HepG2 (cell line): ENCODE data around the gene INO80B. TPM values are rescaled to one million over a fixed set of nuclear protein-coding genes. Genes with fewer than 3 reads are reported as not detected.

Source experiments
- ARID3A ChIP-seq: IDR thresholded peaks from 2 replicates; pipeline ENCODE4 v1.6.1; 2012; ENCODE audit warnings: low read depth, low read length, improper control_type of control experiment
- IKZF4 ChIP-seq: sonication (generic); formaldehyde crosslinking; IDR thresholded peaks from 2 replicates; pipeline ENCODE4 v1.5.1; 2020; ENCODE audit warnings: borderline replicate concordance, mild to moderate bottlenecking, low read depth, missing genetic modification reagents; ENCODE audit errors: not compliant biosample characterization
- MEIS2 ChIP-seq: sonication (generic); formaldehyde crosslinking; IDR thresholded peaks from 2 replicates; pipeline ENCODE4 v1.9.0; 2021; ENCODE audit warnings: mild to moderate bottlenecking, missing genetic modification reagents
- NR2F2 ChIP-seq: IDR thresholded peaks from 2 replicates; pipeline ENCODE4 v1.6.1; 2012; ENCODE audit warnings: low read depth, inconsistent platforms, borderline replicate concordance
- PPARG ChIP-seq: conservative IDR thresholded peaks from 2 replicates; pipeline ENCODE4 v1.6.1; 2016; ENCODE audit warnings: missing biosample characterization, missing genetic modification reagents
- PRDM15 ChIP-seq: sonication (generic); formaldehyde crosslinking; IDR thresholded peaks from 2 replicates; pipeline ENCODE4 v1.4.0; 2020; ENCODE audit warnings: missing genetic modification reagents
- THAP7 ChIP-seq: sonication (generic); formaldehyde crosslinking; IDR thresholded peaks from 2 replicates; pipeline ENCODE4 v1.8.1; 2023; ENCODE audit warnings: mild to moderate bottlenecking, missing genetic modification reagents
- YEATS2 ChIP-seq: sonication (generic); formaldehyde crosslinking; IDR thresholded peaks from 2 replicates; pipeline ENCODE4 v1.4.0; 2020; ENCODE audit warnings: missing genetic modification reagents, borderline replicate concordance
- YEATS4 ChIP-seq: sonication (generic); formaldehyde crosslinking; IDR thresholded peaks from 2 replicates; pipeline ENCODE4 v1.4.0; 2020; ENCODE audit warnings: missing genetic modification reagents, borderline replicate concordance
- ZFP36L1 ChIP-seq: sonication (generic); formaldehyde crosslinking; IDR thresholded peaks from 2 replicates; pipeline ENCODE4 v1.8.0; 2022; ENCODE audit warnings: mild to moderate bottlenecking, missing genetic modification reagents, moderate library complexity
- ZFP37 ChIP-seq: sonication (generic); formaldehyde crosslinking; IDR thresholded peaks from 2 replicates; pipeline ENCODE4 v1.4.0; 2020; ENCODE audit warnings: missing genetic modification reagents, borderline replicate concordance
- ZNF549 ChIP-seq: sonication (generic); formaldehyde crosslinking; IDR thresholded peaks from 2 replicates; pipeline ENCODE4 v1.5.0; 2020; ENCODE audit warnings: missing genetic modification reagents
- ZSCAN31 ChIP-seq: sonication (generic); formaldehyde crosslinking; IDR thresholded peaks from 2 replicates; pipeline ENCODE4 v1.5.0; 2020; ENCODE audit warnings: low read depth, mild to moderate bottlenecking, missing genetic modification reagents
- polyA plus RNA-seq, 8 experiments: library from polyadenylated mRNA; depleted of rRNA in 3 of 8; stranded (reverse) in 7 of 8; unstranded in 1 of 8; fragments of >200 nt; fragmentation: Illumina TruSeq in 4 of 8; extraction: Trizol in 4 of 8; gene quantifications; 2 replicates each; pipeline versions ENCODE4 v1.2.1 to v1.2.3, GENCODE V29; 2011 to 2016; ENCODE audit warnings: low read depth in 4 of 8, missing spikeins in 1 of 8, mixed read lengths in 1 of 8; ENCODE audit not compliant: insufficient read depth in 1 of 8
- total RNA-seq, 5 experiments: library from RNA; depleted of rRNA; stranded (reverse); fragments of >200 nt; fragmentation: Illumina TruSeq; extraction: Trizol; gene quantifications; 2 replicates each; pipeline ENCODE4 v1.2.3, GENCODE V29; 2016; ENCODE audit warnings: low read depth in 1 of 5
- TF ChIP-seq, protein P1 (sequence below): sonication (generic); formaldehyde crosslinking; IDR thresholded peaks from 2 replicates; pipeline ENCODE4 v1.4.0; 2020; ENCODE audit warnings: missing genetic modification reagents, borderline replicate concordance
- TF ChIP-seq, protein P2 (sequence below): sonication (generic); formaldehyde crosslinking; IDR thresholded peaks from 2 replicates; pipeline ENCODE4 v1.9.0; 2021; ENCODE audit warnings: missing genetic modification reagents, mild to moderate bottlenecking, borderline replicate concordance

The INO80B gene
- total and polyA plus RNA-seq, 2 of the 13 experiments (the other 11 are each of a cell fraction or from before 2014, with no cell fraction given) = 6.2 to 14.5 TPM

DNA sequence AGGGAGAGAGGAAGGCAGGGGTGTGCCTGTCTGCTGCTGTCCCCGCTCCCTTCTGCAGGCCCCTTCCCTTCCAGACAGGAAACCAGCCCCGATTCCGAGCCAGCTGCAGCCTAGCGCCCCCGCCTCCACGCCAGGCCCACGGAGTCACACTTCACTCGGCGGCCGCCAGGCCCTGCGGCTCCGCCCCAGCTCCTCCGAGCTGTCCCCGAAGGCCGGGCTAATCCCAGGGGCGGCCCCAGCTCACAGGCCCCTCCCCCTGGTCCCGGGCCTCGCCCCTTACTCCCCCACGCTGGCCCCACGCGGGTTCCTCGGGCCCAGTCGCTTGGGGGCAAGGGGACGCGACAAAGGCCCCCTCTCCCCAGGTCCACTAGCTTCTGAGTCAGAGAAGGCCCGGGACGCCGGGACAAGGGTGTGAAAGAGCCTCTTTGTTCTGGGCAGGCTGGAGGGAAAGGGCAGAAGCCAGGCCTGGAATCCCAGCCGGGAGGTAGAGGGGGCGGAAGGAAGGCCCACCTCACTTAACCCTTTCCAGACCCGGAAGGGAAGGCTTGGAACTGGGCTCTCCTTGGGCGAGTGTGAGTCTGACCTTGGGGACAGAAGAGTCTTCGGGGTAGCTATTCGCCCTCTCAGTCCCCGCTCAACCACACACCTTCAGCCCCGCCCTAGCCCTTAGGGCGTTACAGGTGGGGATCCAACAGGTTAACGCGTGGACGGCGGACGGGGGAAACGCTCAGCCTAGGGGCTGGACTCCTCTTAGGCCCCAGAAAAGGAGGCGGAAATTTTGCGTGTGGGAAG, 14.3 kb upstream of the INO80B start (continued):
- TF ChIP-seq ARID3A (no peak), ZFP36L1 (CRISPR knock-in tag) (peak; percentile 97), MEIS2 (CRISPR knock-in tag) (0 out of 2 replicates have a peak, but pooled peaks have one; percentile 57), YEATS4 (peak; percentile 89), ZFP37 (CRISPR knock-in tag) (0 out of 2 replicates have a peak, but pooled peaks have one; percentile 82), NR2F2 (no peak; the same call in 1 of the 2 replicates), YEATS2 (CRISPR knock-in tag) (peak; percentile 83; the same call in 1 of the 2 replicates), PRDM15 (peak; percentile 94), IKZF4 (CRISPR knock-in tag) (no peak), PPARG (CRISPR knock-in tag) (peak; percentile 51; the same call in 1 of the 2 replicates), ZNF549 (CRISPR knock-in tag) (no peak), ZSCAN31 (CRISPR knock-in tag) (no peak; the same call in none of the 2 replicates), THAP7 (CRISPR knock-in tag) (0 out of 2 replicates have a peak, but pooled peaks have one; percentile 18)
- TF ChIP-seq, protein P1, sequence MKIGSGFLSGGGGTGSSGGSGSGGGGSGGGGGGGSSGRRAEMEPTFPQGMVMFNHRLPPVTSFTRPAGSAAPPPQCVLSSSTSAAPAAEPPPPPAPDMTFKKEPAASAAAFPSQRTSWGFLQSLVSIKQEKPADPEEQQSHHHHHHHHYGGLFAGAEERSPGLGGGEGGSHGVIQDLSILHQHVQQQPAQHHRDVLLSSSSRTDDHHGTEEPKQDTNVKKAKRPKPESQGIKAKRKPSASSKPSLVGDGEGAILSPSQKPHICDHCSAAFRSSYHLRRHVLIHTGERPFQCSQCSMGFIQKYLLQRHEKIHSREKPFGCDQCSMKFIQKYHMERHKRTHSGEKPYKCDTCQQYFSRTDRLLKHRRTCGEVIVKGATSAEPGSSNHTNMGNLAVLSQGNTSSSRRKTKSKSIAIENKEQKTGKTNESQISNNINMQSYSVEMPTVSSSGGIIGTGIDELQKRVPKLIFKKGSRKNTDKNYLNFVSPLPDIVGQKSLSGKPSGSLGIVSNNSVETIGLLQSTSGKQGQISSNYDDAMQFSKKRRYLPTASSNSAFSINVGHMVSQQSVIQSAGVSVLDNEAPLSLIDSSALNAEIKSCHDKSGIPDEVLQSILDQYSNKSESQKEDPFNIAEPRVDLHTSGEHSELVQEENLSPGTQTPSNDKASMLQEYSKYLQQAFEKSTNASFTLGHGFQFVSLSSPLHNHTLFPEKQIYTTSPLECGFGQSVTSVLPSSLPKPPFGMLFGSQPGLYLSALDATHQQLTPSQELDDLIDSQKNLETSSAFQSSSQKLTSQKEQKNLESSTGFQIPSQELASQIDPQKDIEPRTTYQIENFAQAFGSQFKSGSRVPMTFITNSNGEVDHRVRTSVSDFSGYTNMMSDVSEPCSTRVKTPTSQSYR = peak; percentile 58; the same call in 1 of the 2 replicates
- TF ChIP-seq, protein P2, sequence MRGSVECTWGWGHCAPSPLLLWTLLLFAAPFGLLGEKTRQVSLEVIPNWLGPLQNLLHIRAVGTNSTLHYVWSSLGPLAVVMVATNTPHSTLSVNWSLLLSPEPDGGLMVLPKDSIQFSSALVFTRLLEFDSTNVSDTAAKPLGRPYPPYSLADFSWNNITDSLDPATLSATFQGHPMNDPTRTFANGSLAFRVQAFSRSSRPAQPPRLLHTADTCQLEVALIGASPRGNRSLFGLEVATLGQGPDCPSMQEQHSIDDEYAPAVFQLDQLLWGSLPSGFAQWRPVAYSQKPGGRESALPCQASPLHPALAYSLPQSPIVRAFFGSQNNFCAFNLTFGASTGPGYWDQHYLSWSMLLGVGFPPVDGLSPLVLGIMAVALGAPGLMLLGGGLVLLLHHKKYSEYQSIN (CRISPR knock-in tag) = no peak
